MG63 (cell line): Measurements from ENCODE around the gene MEGF6. TPM values are rescaled to one million over a fixed set of nuclear protein-coding genes. Genes with fewer than 3 reads are reported as not detected.

Experiments used
- DNase-seq: peaks from one replicate; pipeline ENCODE4 v3.0.0-alpha.2; 2020
- H3K27me3 ChIP-seq: fragments of 250-450 bp; sonication (Bioruptor Pico); 2 replicates; pipeline ENCODE4 v1.5.1; 2020; ENCODE audit warnings: mild to moderate bottlenecking, moderate library complexity
- H3K36me3 ChIP-seq: fragments of 250-450 bp; sonication (Bioruptor Pico); 2 replicates; pipeline ENCODE4 v1.5.1; 2020; ENCODE audit warnings: mild to moderate bottlenecking, moderate library complexity
- H3K4me3 ChIP-seq: fragments of 250-450 bp; sonication (Bioruptor Pico); 2 replicates; pipeline ENCODE4 v1.5.1; 2020; ENCODE audit warnings: mild to moderate bottlenecking, moderate library complexity
- H3K9me3 ChIP-seq: fragments of 250-450 bp; sonication (Bioruptor Pico); 2 replicates; pipeline ENCODE4 v1.5.1; 2020; ENCODE audit warnings: mild to moderate bottlenecking, moderate library complexity
- total RNA-seq: library from RNA; depleted of rRNA; stranded (reverse); fragments of >200 nt; shearing (Covaris generic); gene quantifications from 2 replicates; pipeline ENCODE4 v1.2.3, GENCODE V29; 2014; ENCODE audit warnings: low replicate concordance

MEGF6 gene
- total RNA-seq, 1 experiment from 2014 or later = 198 TPM

- Histone ChIP-seq H3K27me3 (no peaks in the 10 kb centered on the region), H3K36me3 (peaks cover 14% of the 10 kb centered on the region), H3K9me3 (peaks cover 6% of the 10 kb centered on the region), H3K4me3 (no peak overlapping the region)
- no peak for DNase-seq
These were observed 48.6 kb downstream of the MEGF6 start for GRCh38 chr1:3562712-3563111.

GRCh38 chr1:3561702-3562101 lies 49.6 kb downstream of the MEGF6 start:
- Histone ChIP-seq H3K4me3 (no peak overlapping the region), H3K36me3 (peaks cover 14% of the 10 kb centered on the region), H3K9me3 (peaks cover 6% of the 10 kb centered on the region), H3K27me3 (no peaks in the 10 kb centered on the region)
- DNase-seq = no peak

- Histone ChIP-seq H3K27me3 (no peaks in the 10 kb centered on the region), H3K36me3 (peaks cover 14% of the 10 kb centered on the region), H3K4me3 (no peak overlapping the region), H3K9me3 (peaks cover 6% of the 10 kb centered on the region)
- no peak for DNase-seq
These were observed 50.3 kb downstream of the MEGF6 start for GRCh38 chr1:3560981-3561380.

- H3K27me3 ChIP-seq = no peaks in the 10 kb centered on the region
- no peak for DNase-seq
These were observed 50.9 kb downstream of the MEGF6 start for GRCh38 chr1:3560251-3560871.

GRCh38 chr1:3558036-3558726 lies 53.1 kb downstream of the MEGF6 start:
- Histone ChIP-seq H3K36me3 (peaks cover 17% of the 10 kb centered on the region), H3K4me3 (no peak overlapping the region), H3K9me3 (peaks cover 6% of the 10 kb centered on the region), H3K27me3 (no peaks in the 10 kb centered on the region)
- no peak for DNase-seq

More at GRCh38 chr1:3560251-3560871, 50.9 kb downstream of the MEGF6 start:
- Histone ChIP-seq H3K4me3 (no peak overlapping the region), H3K9me3 (peaks cover 6% of the 10 kb centered on the region), H3K36me3 (peaks cover 18% of the 10 kb centered on the region)

- no peaks in the 10 kb centered on the region for H3K27me3 ChIP-seq
- H3K36me3 ChIP-seq = peaks cover 17% of the 10 kb centered on the region
- peak; percentile 100 for DNase-seq
- H3K4me3 ChIP-seq = no peak overlapping the region
- H3K9me3 ChIP-seq = peaks cover 6% of the 10 kb centered on the region
These were observed 53.9 kb downstream of the MEGF6 start for GRCh38 chr1:3557366-3557765.

GRCh38 chr1:3556336-3556735 lies 55.0 kb downstream of the MEGF6 start:
- no peak for DNase-seq
- no peaks in the 10 kb centered on the region for H3K27me3 ChIP-seq
- no peak overlapping the region for H3K4me3 ChIP-seq
- peaks cover 6% of the 10 kb centered on the region for H3K9me3 ChIP-seq
- H3K36me3 ChIP-seq = peaks cover 17% of the 10 kb centered on the region

GRCh38 chr1:3555131-3555920 lies 56.0 kb downstream of the MEGF6 start:
- H3K4me3 ChIP-seq = no peak overlapping the region
- DNase-seq = peak; percentile 59
- no peaks in the 10 kb centered on the region for H3K27me3 ChIP-seq

GRCh38 chr1:3553940-3554223 lies 57.4 kb downstream of the MEGF6 start:
- Histone ChIP-seq H3K36me3 (peaks cover 15% of the 10 kb centered on the region), H3K9me3 (peaks cover 6% of the 10 kb centered on the region), H3K4me3 (no peak overlapping the region)

More at GRCh38 chr1:3555131-3555920, 56.0 kb downstream of the MEGF6 start:
- peaks cover 6% of the 10 kb centered on the region for H3K9me3 ChIP-seq
- peaks cover 17% of the 10 kb centered on the region for H3K36me3 ChIP-seq

GRCh38 chr1:3553166-3553939 lies 58.0 kb downstream of the MEGF6 start:
- H3K4me3 ChIP-seq = no peak overlapping the region
- DNase-seq = peak; percentile 91
- H3K9me3 ChIP-seq = peaks cover 2% of the 10 kb centered on the region
- H3K36me3 ChIP-seq = peaks cover 9% of the 10 kb centered on the region
- no peaks in the 10 kb centered on the region for H3K27me3 ChIP-seq

More at GRCh38 chr1:3553940-3554223, 57.4 kb downstream of the MEGF6 start:
- H3K27me3 ChIP-seq = no peaks in the 10 kb centered on the region
- no peak for DNase-seq

GRCh38 chr1:3552751-3553150 lies 58.6 kb downstream of the MEGF6 start:
- H3K9me3 ChIP-seq = no peaks in the 10 kb centered on the region
- H3K4me3 ChIP-seq = no peak overlapping the region
- H3K27me3 ChIP-seq = no peaks in the 10 kb centered on the region
- no peak for DNase-seq
- peaks cover 5% of the 10 kb centered on the region for H3K36me3 ChIP-seq

GRCh38 chr1:3552176-3552575 lies 59.1 kb downstream of the MEGF6 start:
- DNase-seq = no peak
- Histone ChIP-seq H3K36me3 (peaks cover 6% of the 10 kb centered on the region), H3K9me3 (no peaks in the 10 kb centered on the region), H3K27me3 (no peaks in the 10 kb centered on the region), H3K4me3 (no peak overlapping the region)

- Histone ChIP-seq H3K27me3 (no peaks in the 10 kb centered on the region), H3K9me3 (no peaks in the 10 kb centered on the region), H3K4me3 (no peak overlapping the region), H3K36me3 (peaks cover 7% of the 10 kb centered on the region)
- no peak for DNase-seq
These were observed 59.6 kb downstream of the MEGF6 start for GRCh38 chr1:3551711-3552110.

- no peak overlapping the region for H3K4me3 ChIP-seq
- H3K9me3 ChIP-seq = no peaks in the 10 kb centered on the region
- peaks cover 7% of the 10 kb centered on the region for H3K36me3 ChIP-seq
- H3K27me3 ChIP-seq = no peaks in the 10 kb centered on the region
- DNase-seq = peak; percentile 78
These were observed 60.0 kb downstream of the MEGF6 start for GRCh38 chr1:3551290-3551678.

- no peaks in the 10 kb centered on the region for H3K27me3 ChIP-seq
- no peak for DNase-seq
- H3K36me3 ChIP-seq = peaks cover 5% of the 10 kb centered on the region
- no peaks in the 10 kb centered on the region for H3K9me3 ChIP-seq
- no peak overlapping the region for H3K4me3 ChIP-seq
These were observed 60.6 kb downstream of the MEGF6 start for GRCh38 chr1:3550511-3551289.

GRCh38 chr1:3548895-3549294 lies 62.4 kb downstream of the MEGF6 start:
- H3K27me3 ChIP-seq = no peaks in the 10 kb centered on the region
- H3K9me3 ChIP-seq = no peaks in the 10 kb centered on the region
- no peak overlapping the region for H3K4me3 ChIP-seq
- H3K36me3 ChIP-seq = peaks cover 2% of the 10 kb centered on the region; the same call in 1 of the 2 replicates
- DNase-seq = no peak
